Mesenchymal stem cell (in vitro differentiated cells and primary cell): ENCODE measurements around the gene AKT1.

Source experiments
- DNase-seq: peaks from one replicate; pipeline ENCODE4 v3.0.0-alpha.2; 2013
- H2AFZ ChIP-seq: one replicate; pipeline ENCODE4 v1.6.1; 2013; ENCODE audit warnings: low read depth, mild to moderate bottlenecking, control low read depth, inconsistent platforms, low read length, moderate library complexity
- H2AK5ac ChIP-seq: 2 replicates; pipeline ENCODE4 v1.6.1; 2013; ENCODE audit warnings: low read length, moderate library complexity, mild to moderate bottlenecking, inconsistent platforms; ENCODE audit not compliant: severe bottlenecking
- H2BK120ac ChIP-seq: one replicate; pipeline ENCODE4 v1.6.1; 2013; ENCODE audit warnings: low read depth, mild to moderate bottlenecking, inconsistent platforms, low read length, moderate library complexity
- H2BK12ac ChIP-seq, 2 experiments: one replicate each; pipeline ENCODE4 v1.6.1; 2013; ENCODE audit warnings: inconsistent platforms in 2 of 2, low read length in 2 of 2, mild to moderate bottlenecking in 2 of 2, moderate library complexity in 2 of 2, control low read depth in 1 of 2
- H2BK15ac ChIP-seq: one replicate; pipeline ENCODE4 v1.6.1; 2013; ENCODE audit warnings: mild to moderate bottlenecking, low read depth, inconsistent platforms; ENCODE audit not compliant: poor library complexity, severe bottlenecking
- H2BK5ac ChIP-seq: 2 replicates; pipeline ENCODE4 v1.6.1; 2013; ENCODE audit warnings: low read depth, mild to moderate bottlenecking, low read length, control low read depth, inconsistent platforms; ENCODE audit not compliant: poor library complexity, severe bottlenecking
- H3K14ac ChIP-seq, 2 experiments: one replicate each; pipeline ENCODE4 v1.6.1; 2013; ENCODE audit warnings: inconsistent platforms in 2 of 2, low read length in 2 of 2, control low read depth in 1 of 2, mild to moderate bottlenecking in 1 of 2, moderate library complexity in 1 of 2
- H3K18ac ChIP-seq, 2 experiments: one replicate each; pipeline ENCODE4 v1.6.1; 2013; ENCODE audit warnings: inconsistent platforms in 2 of 2, low read length in 2 of 2, control low read depth in 1 of 2, low read depth in 1 of 2, mild to moderate bottlenecking in 1 of 2
- H3K23ac ChIP-seq, 2 experiments: one replicate each; pipeline ENCODE4 v1.6.1; 2013; ENCODE audit warnings: inconsistent platforms in 2 of 2, low read length in 2 of 2, mild to moderate bottlenecking in 2 of 2, moderate library complexity in 2 of 2, control low read depth in 1 of 2
- H3K27ac ChIP-seq: 2 replicates; pipeline ENCODE4 v1.5.1; 2013; ENCODE audit warnings: mild to moderate bottlenecking, moderate library complexity, low read length, control low read depth, inconsistent platforms; ENCODE audit not compliant: poor library complexity, severe bottlenecking
- H3K27me3 ChIP-seq, 2 experiments: 2 replicates each; pipeline versions ENCODE4 v1.6.1 to v1.7.0; 2013; ENCODE audit warnings: low read length in 2 of 2, mild to moderate bottlenecking in 2 of 2, moderate library complexity in 2 of 2, control low read depth in 1 of 2, inconsistent platforms in 1 of 2; ENCODE audit not compliant: control insufficient read depth in 1 of 2, insufficient read depth in 1 of 2
- H3K36me3 ChIP-seq, 2 experiments: 2 replicates each; pipeline versions ENCODE4 v1.6.1 to v1.7.0; 2013; ENCODE audit warnings: low read length in 2 of 2, control low read depth in 1 of 2, inconsistent platforms in 1 of 2, low read depth in 1 of 2, mild to moderate bottlenecking in 1 of 2; ENCODE audit not compliant: insufficient read depth in 2 of 2, control insufficient read depth in 1 of 2
- H3K4ac ChIP-seq, 2 experiments: one replicate each; pipeline ENCODE4 v1.6.1; 2013; ENCODE audit warnings: inconsistent platforms in 2 of 2, low read length in 2 of 2, mild to moderate bottlenecking in 2 of 2, moderate library complexity in 2 of 2, control low read depth in 1 of 2, low read depth in 1 of 2
- H3K4me1 ChIP-seq: 2 replicates; pipeline ENCODE4 v1.6.1; 2013; ENCODE audit warnings: low read depth, low read length, control low read depth; ENCODE audit not compliant: control insufficient read depth, insufficient read depth
- H3K4me2 ChIP-seq: 2 replicates; pipeline ENCODE4 v1.6.1; 2013; ENCODE audit warnings: low read length, mild to moderate bottlenecking, inconsistent platforms; ENCODE audit not compliant: poor library complexity, severe bottlenecking
- H3K4me3 ChIP-seq, 2 experiments: 2 replicates each; pipeline versions ENCODE4 v1.5.1 to v1.7.0; 2013; ENCODE audit warnings: low read length in 2 of 2, mild to moderate bottlenecking in 2 of 2, control low read depth in 1 of 2, low read depth in 1 of 2; ENCODE audit not compliant: insufficient read depth in 1 of 2
- H3K79me1 ChIP-seq: replicated peaks from 2 replicates; pipeline ENCODE4 v1.6.1; 2013; ENCODE audit warnings: mild to moderate bottlenecking, control low read depth, low read length, inconsistent platforms; ENCODE audit not compliant: poor library complexity, severe bottlenecking
- H3K9ac ChIP-seq: 2 replicates; pipeline ENCODE4 v1.7.0; 2013; ENCODE audit warnings: mild to moderate bottlenecking, low read length, moderate library complexity
- H3K9me3 ChIP-seq: 2 replicates; pipeline ENCODE4 v1.7.0; 2013; ENCODE audit warnings: mild to moderate bottlenecking, low read length; ENCODE audit not compliant: control insufficient read depth
- H4K8ac ChIP-seq: one replicate; pipeline ENCODE4 v1.6.1; 2013; ENCODE audit warnings: inconsistent platforms, mild to moderate bottlenecking, low read length, moderate library complexity
- H4K91ac ChIP-seq: one replicate; pipeline ENCODE4 v1.6.1; 2013; ENCODE audit warnings: mild to moderate bottlenecking, low read length, inconsistent platforms
- WGBS: methylation state at CpG from one replicate; pipeline ENCODE4 v1.1.7; 2013; ENCODE audit warnings: mixed read lengths; 5-methylcytosine and 5-hydroxymethylcytosine counted together

Gene AKT1

DNA sequence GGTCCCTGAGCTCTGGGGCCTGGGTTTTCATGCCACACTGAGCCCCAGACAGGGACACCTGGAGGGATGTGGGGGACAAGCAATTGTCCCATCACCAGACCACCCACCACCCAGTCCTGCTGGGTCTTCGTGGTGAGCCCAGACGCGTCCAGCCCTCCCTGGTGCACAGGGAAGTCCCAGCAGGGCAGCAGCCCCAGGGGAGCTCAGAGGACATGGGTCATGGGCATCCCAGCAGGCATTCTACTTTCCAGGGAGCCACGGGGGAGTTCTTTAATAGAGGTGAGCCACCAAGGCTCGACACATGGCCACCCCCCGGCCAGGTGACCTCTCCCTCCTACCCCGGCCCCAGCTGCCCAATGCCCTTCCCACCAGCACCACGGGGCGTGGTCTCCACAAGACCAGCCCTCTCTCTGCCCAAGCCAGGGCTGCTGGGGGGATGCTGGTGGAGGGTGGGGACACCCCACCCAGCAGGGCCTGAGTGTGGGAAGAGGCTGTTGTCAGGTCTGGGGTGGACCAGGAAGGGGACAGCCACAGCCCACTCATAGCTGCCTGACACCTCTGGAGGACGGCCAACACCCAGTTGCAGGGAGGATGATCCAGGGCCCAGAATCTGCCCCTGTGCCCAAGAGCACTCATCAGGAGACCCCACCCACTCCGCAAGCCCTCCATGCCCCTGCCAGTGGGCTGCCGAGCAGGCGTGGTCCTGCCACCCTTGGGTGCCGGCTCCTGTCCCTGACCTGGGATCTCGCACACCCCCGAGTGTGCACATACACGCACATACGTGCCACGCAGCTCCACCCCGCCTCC, 14.1 kb downstream of the AKT1 start:
- Histone ChIP-seq H3K27ac (no peak overlapping the region), H3K4me2 (no peak overlapping the region), H2BK5ac (no peak overlapping the region), H3K4ac (no peak overlapping the region), H3K23ac (no peak overlapping the region), H2AK5ac (no peak overlapping the region), H3K14ac (no peak overlapping the region), H3K9me3 (no peaks in the 10 kb centered on the region), H2BK12ac (no peak overlapping the region), H2BK120ac (no peak overlapping the region), H2AFZ (no peak overlapping the region), H3K79me1 (peaks cover 61% of the 10 kb centered on the region), H3K4me1 (peaks cover 36% of the 10 kb centered on the region), H3K9ac (no peak overlapping the region), H3K18ac (no peak overlapping the region), H4K91ac (no peak overlapping the region), H3K4me3 (no peak overlapping the region), H2BK15ac (no peak overlapping the region), H3K27me3 (no peaks in the 10 kb centered on the region), H3K36me3 (peaks cover 4 to 98% of the 10 kb centered on the region in 2 experiments), H4K8ac (no peak overlapping the region)
- 96% methylated on average over 16 of the region's 20 CpGs for WGBS
- no peak for DNase-seq

DNA sequence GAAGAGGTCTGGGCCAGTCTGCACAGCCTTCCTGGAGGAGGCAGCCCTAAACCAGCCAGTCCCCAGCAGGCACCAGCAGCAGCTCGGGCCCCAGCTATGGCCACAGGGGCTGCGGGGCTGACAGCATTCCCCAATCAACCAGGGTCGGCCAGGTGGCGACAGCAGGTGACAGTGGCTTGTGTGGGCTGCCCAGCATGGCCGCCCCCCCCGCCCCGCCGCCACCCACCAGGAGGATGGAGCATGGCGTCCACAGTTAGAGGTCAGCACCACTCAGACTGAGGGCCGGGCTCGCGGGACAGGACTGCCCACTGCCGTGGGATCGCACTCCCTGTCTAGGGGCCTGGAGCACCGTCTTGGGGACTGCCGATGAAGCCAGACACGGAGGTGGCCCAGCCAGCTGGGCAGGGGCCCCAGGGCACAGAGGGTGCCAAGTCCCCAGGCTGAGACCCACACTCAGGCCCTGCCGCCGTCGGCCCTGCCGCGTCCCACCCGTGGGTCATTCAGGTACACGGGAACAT, 15.0 kb downstream of the AKT1 start:
- no peak for DNase-seq
- WGBS = 97% methylated on average over 24 of the region's 24 CpGs

DNA sequence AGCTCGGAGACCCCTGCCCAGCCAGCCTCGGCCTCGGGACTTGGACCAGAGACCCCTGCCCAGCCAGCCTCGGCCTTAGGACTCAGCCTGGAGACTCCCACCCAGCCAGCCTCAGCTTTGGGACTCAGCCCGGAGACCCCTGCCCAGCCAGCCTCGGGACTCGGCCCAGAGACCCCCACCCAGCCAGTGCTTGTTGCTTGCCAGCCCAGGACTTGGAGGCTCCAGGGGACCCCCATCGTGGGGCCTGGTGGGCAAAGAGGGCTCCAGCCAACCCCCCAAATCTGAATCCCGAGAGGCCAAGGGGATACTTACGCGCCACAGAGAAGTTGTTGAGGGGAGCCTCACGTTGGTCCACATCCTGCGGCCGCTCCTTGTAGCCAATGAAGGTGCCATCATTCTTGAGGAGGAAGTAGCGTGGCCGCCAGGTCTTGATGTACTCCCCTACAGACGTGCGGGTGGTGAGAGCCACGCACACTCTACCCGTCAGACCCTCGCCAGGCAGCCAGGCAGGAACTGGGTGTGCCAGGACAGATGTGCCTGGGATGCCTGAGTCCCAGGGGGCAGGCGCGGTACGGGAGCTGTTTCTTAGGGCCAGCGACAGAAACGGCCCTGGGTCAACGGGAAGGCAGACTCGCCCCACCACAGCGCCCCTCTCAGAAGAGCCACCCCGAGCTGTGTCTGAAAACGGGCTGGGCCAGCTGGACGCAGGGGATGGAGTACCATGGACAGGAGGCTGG, 15.6 kb downstream of the AKT1 start:
- Histone ChIP-seq H2AFZ (no peak overlapping the region), H4K8ac (no peak overlapping the region), H2AK5ac (no peak overlapping the region), H3K18ac (no peak overlapping the region), H3K79me1 (peaks cover 63% of the 10 kb centered on the region), H4K91ac (no peak overlapping the region), H3K14ac (no peak overlapping the region), H2BK5ac (no peak overlapping the region), H2BK120ac (no peak overlapping the region), H3K4me1 (peaks cover 32% of the 10 kb centered on the region), H3K27ac (no peak overlapping the region), H3K4ac (no peak overlapping the region), H2BK12ac (no peak overlapping the region), H2BK15ac (no peak overlapping the region), H3K4me2 (no peak overlapping the region), H3K9ac (no peak overlapping the region), H3K36me3 (peaks cover 14 to 98% of the 10 kb centered on the region in 2 experiments), H3K27me3 (no peaks in the 10 kb centered on the region), H3K4me3 (no peak overlapping the region), H3K9me3 (no peaks in the 10 kb centered on the region), H3K23ac (no peak overlapping the region)
- WGBS = 96% methylated on average over 32 of the region's 32 CpGs
- no peak for DNase-seq

More for the DNA sequence above, 15.0 kb downstream of the AKT1 start:
- no peak overlapping the region for H4K91ac ChIP-seq
- H2AK5ac ChIP-seq = no peak overlapping the region
- no peak overlapping the region for H2BK5ac ChIP-seq
- H2BK15ac ChIP-seq = no peak overlapping the region
- no peaks in the 10 kb centered on the region for H3K27me3 ChIP-seq
- no peak overlapping the region for H3K9ac ChIP-seq
- no peak overlapping the region for H3K23ac ChIP-seq
- H2BK12ac ChIP-seq = no peak overlapping the region
- no peak overlapping the region for H2AFZ ChIP-seq
- H3K36me3 ChIP-seq = peaks cover 8 to 98% of the 10 kb centered on the region in 2 experiments
- H3K27ac ChIP-seq = no peak overlapping the region
- H3K4me1 ChIP-seq = peaks cover 36% of the 10 kb centered on the region
- no peak overlapping the region for H3K18ac ChIP-seq
- H4K8ac ChIP-seq = no peak overlapping the region
- no peak overlapping the region for H3K4ac ChIP-seq
- H3K79me1 ChIP-seq = peaks cover 61% of the 10 kb centered on the region
- no peak overlapping the region for H2BK120ac ChIP-seq
- no peak overlapping the region for H3K4me3 ChIP-seq
- H3K9me3 ChIP-seq = no peaks in the 10 kb centered on the region
- H3K4me2 ChIP-seq = no peak overlapping the region
- no peak overlapping the region for H3K14ac ChIP-seq

DNA sequence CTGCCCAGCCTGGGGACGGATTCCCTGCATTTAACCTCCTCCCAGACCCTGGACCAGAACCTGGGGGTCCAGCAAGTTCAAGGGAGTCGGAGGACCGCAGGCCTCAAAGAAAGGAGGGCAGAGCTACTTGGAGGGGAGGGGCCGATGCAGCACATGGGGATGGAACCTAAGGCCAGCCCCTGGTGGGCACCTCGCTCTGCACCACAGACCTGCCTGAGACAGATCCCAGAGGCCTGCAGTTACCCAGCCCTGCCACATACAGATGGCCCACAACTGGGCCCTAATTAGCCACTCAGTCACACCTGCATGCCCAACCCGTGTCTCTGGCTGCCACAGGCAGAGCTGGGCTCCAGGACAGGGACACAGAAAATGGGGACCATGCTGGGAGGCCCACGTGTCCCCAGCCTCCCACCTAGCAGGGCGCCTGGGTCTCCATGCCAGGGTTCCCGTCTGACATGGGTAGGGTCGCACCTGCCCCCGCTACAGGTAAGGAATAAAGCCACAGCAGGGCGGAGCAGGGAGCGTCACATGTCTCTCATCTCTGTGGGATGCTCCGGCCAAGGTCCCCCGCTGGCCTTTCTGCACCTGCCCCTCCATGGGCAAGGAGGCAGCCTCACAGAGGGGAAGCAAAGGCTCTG, 16.7 kb downstream of the AKT1 start:
- Histone ChIP-seq H3K9me3 (no peaks in the 10 kb centered on the region), H4K8ac (no peak overlapping the region), H2BK5ac (no peak overlapping the region), H2AFZ (no peak overlapping the region), H3K9ac (no peak overlapping the region), H2BK120ac (no peak overlapping the region), H3K14ac (no peak overlapping the region), H3K4me1 (peaks cover 26% of the 10 kb centered on the region), H3K27ac (no peak overlapping the region), H3K4me3 (no peak overlapping the region), H4K91ac (no peak overlapping the region), H3K4ac (no peak overlapping the region), H3K4me2 (no peak overlapping the region), H2AK5ac (no peak overlapping the region), H3K79me1 (peaks cover 52% of the 10 kb centered on the region), H2BK15ac (no peak overlapping the region), H3K36me3 (peaks cover 14 to 98% of the 10 kb centered on the region in 2 experiments), H3K18ac (no peak overlapping the region), H3K23ac (no peak overlapping the region), H3K27me3 (no peaks in the 10 kb centered on the region), H2BK12ac (no peak overlapping the region)
- 91% methylated on average over 14 of the region's 15 CpGs for WGBS
- DNase-seq = no peak
